Panc1 (cell line): ENCODE data around the gene POU2AF3.

ENCODE experiments used
- CTCF ChIP-seq: fragments of 450-650 bp; IDR thresholded peaks from 2 replicates; pipeline ENCODE4 v1.5.1; 2017; ENCODE audit warnings: mild to moderate bottlenecking
- POLR2AphosphoS5 ChIP-seq: IDR thresholded peaks from 2 replicates; pipeline ENCODE4 v1.6.1; 2012; ENCODE audit warnings: mild to moderate bottlenecking, low read depth, low read length, moderate library complexity
- TCF7L2 ChIP-seq: IDR thresholded peaks from 2 replicates; pipeline ENCODE4 v1.6.1; 2011; ENCODE audit warnings: mild to moderate bottlenecking, low read depth, low read length, inconsistent platforms

GRCh38 chr11:111309215-111309915 lies 11.0 kb downstream of the POU2AF3 start:
- TF ChIP-seq CTCF: no peak
- TF ChIP-seq POLR2AphosphoS5: no peak
- no peak for TF ChIP-seq TCF7L2
